ENCODE measurements around the gene ZNF549.

- TF ChIP-seq TCF12 (IDR thresholded peaks at IDR 0.05; ENCODE audit: low read depth, low read length) (no peak), STAT3 (IDR thresholded peaks at IDR 0.05; ENCODE audit: low read depth, low read length) (no peak), CBX5 (IDR thresholded peaks at IDR 0.05; ENCODE audit: low read depth) (no peak), DPF2 (IDR thresholded peaks at IDR 0.05) (no peak), GABPA (IDR thresholded peaks at IDR 0.05; ENCODE audit: low read depth) (no peak), CREM (IDR thresholded peaks at IDR 0.05; ENCODE audit: low read depth) (no peak), EZH2 (IDR thresholded peaks at IDR 0.05; ENCODE audit: borderline replicate concordance, control insufficient read depth, low read depth, low read length) (no peak), EP300 (IDR thresholded peaks at IDR 0.05; ENCODE audit: borderline replicate concordance in 1 of 2, control insufficient read depth in 1 of 2, low read depth in 2 of 2, low read length in 2 of 2) (no peak), SIX5 (IDR thresholded peaks at IDR 0.05; ENCODE audit: low read depth, low read length, severe bottlenecking) (no peak), CTCF (IDR thresholded peaks at IDR 0.05 in 2 of 3, conservative IDR thresholded peaks at IDR 0.05 in 1 of 3; ENCODE audit: control insufficient read depth in 2 of 3, extremely low read depth in 1 of 3, insufficient read depth in 1 of 3, low read depth in 3 of 3, low read length in 3 of 3) (no peak), NR2C1 (IDR thresholded peaks at IDR 0.05) (no peak), SMC3 (IDR thresholded peaks at IDR 0.05; ENCODE audit: borderline replicate concordance, low read length) (no peak)
These were observed 11.9 kb upstream of the ZNF549 start for GRCh38 chr19:57515255-57515654.

All from GM12878 (cell line).